ENCODE measurements around the gene N4BP3.

- TF ChIP-seq CTCF (IDR thresholded peaks at IDR 0.05) (no peak), POLR2AphosphoS5 (IDR thresholded peaks at IDR 0.05) (no peak), POLR2A (IDR thresholded peaks at IDR 0.05) (no peak)
Observed at GRCh38 chr5:178074266-178074952, 38.9 kb upstream of the N4BP3 start.

Measured in upper lobe of left lung (tissue), 4 donors.